Activated CD8-positive, alpha-beta memory T cell treated with anti-CD3 and anti-CD28 coated beads for 4 hours (primary cell): ENCODE measurements around the gene MAS1.

Experiments
- DNase-seq, 2 donors: peaks; one replicate each; pipeline ENCODE4 v3.0.0-alpha.2; 2020; ENCODE audit warnings: low read depth in 2 of 2

The MAS1 gene

DNA sequence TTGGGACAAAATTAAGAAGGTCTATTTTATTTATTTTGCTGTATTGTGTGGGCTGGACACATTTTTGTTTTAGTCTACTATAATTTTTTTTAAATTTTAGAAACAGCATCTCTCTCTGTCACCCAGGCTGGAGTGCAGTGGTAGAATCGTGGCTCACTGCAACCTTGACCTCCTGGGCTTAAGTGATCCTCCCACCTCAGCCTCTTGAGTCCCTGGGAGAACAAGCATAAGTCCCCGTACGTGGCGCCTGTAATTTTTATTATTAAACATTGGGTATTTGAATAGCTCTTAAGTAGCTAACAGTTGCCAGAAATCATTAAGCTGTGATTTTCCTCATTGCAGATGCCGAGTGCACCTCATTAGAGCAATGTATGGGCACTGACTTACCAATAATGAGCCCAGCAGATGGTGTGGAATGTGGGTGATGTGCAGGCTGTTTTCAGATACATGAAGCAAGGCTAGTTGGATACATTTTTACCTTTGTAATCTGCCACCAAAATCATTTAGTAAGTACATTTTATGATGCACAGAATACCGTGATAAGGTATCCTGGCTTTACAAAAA, 10.3 kb upstream of the MAS1 start:
- no peak for DNase-seq

DNA sequence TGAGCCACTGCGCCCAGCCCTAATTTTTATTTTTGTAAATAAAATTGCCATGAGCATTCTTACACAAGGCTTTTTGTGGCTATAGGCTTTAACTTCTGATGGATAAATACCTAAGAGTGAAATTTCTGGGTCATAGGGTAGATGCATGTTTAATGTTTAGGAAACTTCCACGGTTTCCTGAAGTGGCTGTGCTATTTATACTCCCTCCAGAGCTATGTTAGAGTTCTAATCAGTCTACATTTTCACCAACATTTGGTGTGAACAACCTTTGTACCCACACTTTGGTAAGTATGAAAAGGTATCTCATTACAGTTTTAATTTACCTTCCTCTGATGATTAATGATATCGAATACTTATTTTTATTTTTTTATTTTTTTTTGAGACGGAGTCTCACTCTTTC, 6.1 kb upstream of the MAS1 start:
- DNase-seq: no peak

DNA sequence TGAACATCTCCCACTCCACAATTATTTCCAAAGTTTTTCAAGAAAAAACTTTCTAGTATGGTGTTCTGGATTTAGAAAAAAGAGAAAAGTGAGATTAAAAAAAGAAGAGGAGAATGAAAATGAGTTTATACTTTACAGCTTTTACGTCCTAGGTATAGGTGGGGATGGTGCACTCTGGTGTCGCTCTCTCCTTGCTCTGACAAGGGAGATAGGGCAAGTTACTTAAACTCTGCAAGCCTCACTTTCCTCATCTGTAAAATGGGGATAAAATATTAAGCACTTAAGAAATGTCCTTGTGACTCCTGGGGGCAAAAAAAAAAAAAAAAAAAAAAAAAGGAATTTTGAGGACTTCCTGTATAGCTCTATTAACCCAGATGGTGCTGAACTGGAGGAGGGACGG, 4.5 kb upstream of the MAS1 start:
- DNase-seq: no peak

DNA sequence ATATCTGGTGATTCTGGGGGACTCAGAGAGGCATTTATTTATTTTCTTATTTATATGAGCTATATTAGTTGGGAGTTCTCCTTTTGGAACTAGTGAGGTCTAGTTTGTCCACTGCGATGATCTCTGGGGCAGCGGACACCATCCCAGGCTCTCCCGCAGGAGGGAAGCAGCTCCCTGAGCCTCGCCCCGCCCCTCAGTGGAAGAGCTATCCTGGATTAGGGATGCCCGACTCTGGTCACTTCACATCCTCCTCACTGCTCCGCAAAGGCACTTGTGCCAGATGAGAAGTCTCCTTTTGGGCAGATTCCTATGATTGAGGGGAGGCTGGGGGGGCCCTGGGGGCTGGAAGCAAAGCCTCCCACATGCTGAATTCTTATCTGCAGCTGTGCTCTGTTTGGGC, 3.6 kb upstream of the MAS1 start:
- no peak for DNase-seq

GRCh38 chr6:159887761-159888160, 3.0 kb upstream of the MAS1 start:
- no peak for DNase-seq

- no peak for DNase-seq
These were observed 587 bp upstream of the MAS1 start for GRCh38 chr6:159890201-159890600.

DNA sequence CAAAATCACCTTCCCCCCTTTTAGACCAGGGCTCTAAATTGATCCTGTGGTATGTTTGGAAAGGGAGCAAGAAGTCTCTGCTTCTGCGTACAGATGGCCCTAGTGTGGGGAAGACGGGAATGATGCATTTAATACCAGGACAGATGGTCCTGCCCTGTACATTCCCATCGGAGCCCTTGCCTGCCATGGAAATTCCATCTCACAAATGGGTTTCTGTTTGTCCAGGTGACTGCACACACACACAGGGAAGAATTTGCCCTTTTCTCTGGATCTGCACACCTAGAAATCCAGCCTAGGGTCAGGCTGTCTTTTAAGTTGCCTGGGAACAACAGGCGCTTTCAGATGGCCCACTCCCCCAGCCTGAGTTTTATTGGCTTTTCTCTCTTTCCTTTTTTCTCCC, 1.3 kb downstream of the MAS1 start:
- no peak for DNase-seq

GRCh38 chr6:159893064-159893463, 2.3 kb downstream of the MAS1 start:
- DNase-seq: no peak

GRCh38 chr6:159894991-159895390, 4.2 kb downstream of the MAS1 start:
- DNase-seq: no peak

DNA sequence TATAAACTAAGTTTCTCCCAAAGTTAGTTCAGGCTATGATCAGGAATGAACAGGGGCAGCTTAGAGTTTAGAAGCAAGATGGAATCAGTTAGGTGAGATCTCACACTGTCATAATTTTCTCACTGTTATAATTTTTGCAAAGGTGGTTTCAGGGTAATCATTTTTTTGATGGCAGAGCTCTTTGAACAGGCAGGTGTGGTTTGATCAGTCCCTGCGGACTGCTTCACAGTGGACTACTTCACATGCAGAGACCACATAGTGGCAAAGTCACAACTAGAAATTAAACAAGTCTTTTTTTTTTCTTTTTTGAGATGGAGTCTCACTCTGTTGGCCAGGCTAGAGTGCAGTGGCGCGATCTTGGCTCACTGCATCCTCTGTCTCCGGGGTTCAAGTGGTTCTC, 6.8 kb downstream of the MAS1 start:
- DNase-seq: no peak

GRCh38 chr6:159898519-159898918, 7.7 kb downstream of the MAS1 start:
- DNase-seq: no peak

- DNase-seq: no peak
These were observed 9.4 kb downstream of the MAS1 start for GRCh38 chr6:159899994-159900745.

GRCh38 chr6:159902620-159903019, 11.8 kb downstream of the MAS1 start:
- no peak for DNase-seq

DNA sequence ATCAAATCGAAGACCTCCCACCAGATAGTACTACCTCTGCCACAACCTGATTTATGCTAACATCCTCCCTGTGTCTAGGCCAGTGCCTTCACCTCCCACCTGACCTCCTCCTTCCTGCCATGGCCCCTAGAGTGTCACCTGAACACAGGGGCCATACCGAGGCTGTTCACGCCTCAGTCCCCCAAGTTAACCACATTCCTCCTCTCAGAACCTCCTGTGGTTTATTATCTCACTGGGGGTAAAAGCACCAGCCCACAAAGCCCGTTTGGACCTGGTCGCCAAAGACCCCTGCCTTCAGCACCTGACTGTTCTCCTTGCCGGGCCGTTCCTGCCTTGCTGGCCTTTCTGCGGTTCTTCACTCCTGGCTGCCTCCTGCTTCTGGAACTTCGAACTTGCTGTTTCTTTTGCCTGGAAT, 13.7 kb downstream of the MAS1 start:
- DNase-seq: no peak

DNA sequence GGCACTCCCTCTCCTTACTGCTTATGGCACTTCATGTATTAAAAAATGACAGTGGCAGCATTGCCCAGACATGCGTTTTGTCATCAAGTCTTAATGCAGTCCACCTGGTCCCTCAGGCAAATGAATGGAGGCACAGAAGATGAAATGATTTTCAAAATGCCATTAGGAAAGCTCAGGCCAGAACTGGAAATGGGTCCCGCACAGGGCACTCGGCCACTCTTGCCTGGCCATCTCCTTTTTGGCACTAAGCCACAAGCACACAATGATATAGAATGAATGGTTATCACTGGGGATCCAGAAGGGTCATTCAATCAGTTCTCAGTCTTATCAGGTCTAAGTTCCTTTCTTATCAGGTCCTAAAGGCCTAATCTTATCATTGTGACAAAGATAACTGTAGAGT, 15.6 kb downstream of the MAS1 start:
- no peak for DNase-seq

- DNase-seq: no peak
These were observed 17.7 kb downstream of the MAS1 start for GRCh38 chr6:159908535-159908934.

GRCh38 chr6:159908979-159909378, 18.2 kb downstream of the MAS1 start:
- DNase-seq: no peak

- DNase-seq: no peak
These were observed 19.6 kb downstream of the MAS1 start for GRCh38 chr6:159910342-159910741.

- DNase-seq: no peak
These were observed 22.6 kb downstream of the MAS1 start for GRCh38 chr6:159913375-159913774.

GRCh38 chr6:159913862-159914564, 23.2 kb downstream of the MAS1 start:
- no peak for DNase-seq

DNA sequence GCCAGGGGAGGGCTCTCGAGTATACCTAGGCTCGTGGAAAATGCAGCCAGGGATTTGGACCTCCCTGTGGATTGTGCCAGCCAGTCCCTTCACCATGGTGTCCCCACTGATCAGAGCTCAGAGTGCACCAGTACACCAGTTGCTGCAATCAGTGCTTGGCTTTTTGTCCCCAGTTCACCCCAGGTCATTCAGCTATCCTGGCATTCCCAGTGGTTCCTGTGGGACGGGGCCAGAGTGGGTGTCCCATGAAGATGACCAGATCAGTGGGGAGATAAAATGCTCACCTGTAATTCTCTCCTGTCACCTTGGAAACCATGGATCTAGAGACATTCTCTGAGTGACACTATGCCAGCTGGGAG, 23.8 kb downstream of the MAS1 start:
- DNase-seq: no peak

DNA sequence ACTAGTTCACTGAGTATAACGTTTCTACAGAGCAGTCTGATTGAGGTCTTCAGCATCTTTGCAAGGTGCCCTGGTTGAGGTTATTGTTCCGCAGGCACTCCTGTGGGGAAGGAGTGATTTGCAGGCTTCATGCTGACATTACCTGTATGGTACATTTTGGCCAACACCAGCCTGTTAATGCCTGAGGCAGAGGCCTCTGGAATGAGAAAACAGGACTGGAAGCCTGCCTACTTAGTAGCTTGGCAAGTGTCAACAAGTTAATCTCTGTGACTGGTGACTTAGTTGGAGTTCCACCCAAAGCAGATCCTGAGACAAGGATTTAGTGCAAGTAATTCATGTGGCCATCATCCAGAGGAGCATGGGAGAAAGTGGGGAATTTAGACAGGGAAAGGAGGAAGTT, 24.6 kb downstream of the MAS1 start:
- no peak for DNase-seq

DNA sequence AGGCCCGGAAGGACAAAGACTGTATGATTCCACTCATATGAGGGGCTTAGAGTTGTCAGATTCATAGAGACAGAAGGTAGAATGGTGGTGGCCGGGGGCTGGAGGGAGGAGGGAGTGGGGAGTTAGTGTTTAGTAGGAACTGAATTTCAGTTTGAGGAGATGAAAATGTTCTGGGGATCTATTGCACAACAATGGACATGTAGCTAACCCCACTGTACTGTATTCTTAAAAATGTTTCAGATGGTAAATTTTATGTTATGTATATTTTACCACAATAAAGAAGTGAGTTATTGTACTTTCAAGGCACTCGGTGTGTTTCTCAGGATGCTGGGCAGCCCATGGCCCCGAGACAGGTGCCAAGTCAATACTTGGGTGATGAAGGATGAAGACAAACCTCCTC, 25.4 kb downstream of the MAS1 start:
- DNase-seq: no peak
